Activated naive CD4-positive, alpha-beta T cell treated with anti-CD3 and anti-CD28 coated beads, Interleukin-2, amount 10 ng/mL, durations not matched to agents 7 days and 5 days (primary cell): ENCODE results near the gene TRIM44.
"Not testable (repeated sequence)": the region's sequence is repeated elsewhere in the genome, so short reads cannot be mapped to it uniquely, and the experiment has no call there.

Experiments
- CTCF ChIA-PET: fragments of 350-600 bp; sonication (Branson Sonifier 250); formaldehyde crosslinking; loops from one replicate; lab custom pipeline; 2021; ENCODE audit warnings: antibody characterized with exemption; lab: Charles Lee
- DNase-seq: peaks from one replicate; pipeline ENCODE4 v3.0.0-alpha.2; 2020
- H3K27ac Mint-ChIP-seq: one replicate; pipeline ENCODE4 v1.8.0; 2021; ENCODE audit warnings: mild to moderate bottlenecking, moderate library complexity, mixed read lengths
- H3K27me3 Mint-ChIP-seq: one replicate; pipeline ENCODE4 v1.8.0; 2021; ENCODE audit warnings: mild to moderate bottlenecking, mixed read lengths
- H3K36me3 Mint-ChIP-seq: one replicate; pipeline ENCODE4 v1.8.0; 2021; ENCODE audit warnings: mixed read lengths
- H3K4me1 Mint-ChIP-seq: one replicate; pipeline ENCODE4 v1.8.0; 2021; ENCODE audit warnings: mixed read lengths
- H3K4me3 Mint-ChIP-seq: one replicate; pipeline ENCODE4 v1.8.0; 2021; ENCODE audit warnings: mild to moderate bottlenecking, moderate library complexity, mixed read lengths
- H3K9me3 Mint-ChIP-seq: one replicate; pipeline ENCODE4 v1.8.0; 2021; ENCODE audit warnings: mixed read lengths

Gene TRIM44

GRCh38 chr11:35702126-35702525 lies 39.6 kb downstream of the TRIM44 start:
- peaks cover 10% of the 10 kb centered on the region for H3K36me3 Mint-ChIP-seq
- no peak overlapping the region for H3K4me3 Mint-ChIP-seq
- no peaks in the 10 kb centered on the region for H3K4me1 Mint-ChIP-seq
- no peaks in the 10 kb centered on the region for H3K27me3 Mint-ChIP-seq
- H3K9me3 Mint-ChIP-seq = peaks cover 14% of the 10 kb centered on the region
- CTCF ChIA-PET = no interaction called here
- no peak for DNase-seq
- H3K27ac Mint-ChIP-seq = no peak overlapping the region

DNA sequence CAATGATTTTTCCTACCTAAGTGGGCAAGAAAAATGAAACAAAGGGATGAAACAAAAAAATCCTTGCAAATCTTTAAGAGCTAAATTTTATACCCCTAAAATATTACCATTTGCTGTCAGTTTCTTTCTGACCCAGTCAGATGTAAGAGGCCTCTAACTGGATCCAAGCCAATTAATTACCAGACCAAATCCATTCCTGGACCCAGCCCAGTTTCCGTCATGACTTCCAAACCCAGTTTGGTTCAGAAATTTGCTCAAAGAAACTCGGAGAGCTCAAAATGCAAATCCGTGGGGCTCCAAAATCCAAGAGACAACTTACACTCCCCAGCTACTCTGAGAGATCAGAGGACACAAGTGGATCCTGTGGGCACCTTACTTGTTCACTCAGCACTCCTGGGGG lies 46.8 kb downstream of the TRIM44 start:
- CTCF ChIA-PET = no interaction called here

GRCh38 chr11:35711173-35711910 lies 48.8 kb downstream of the TRIM44 start:
- H3K27me3 Mint-ChIP-seq = no peaks in the 10 kb centered on the region
- CTCF ChIA-PET = no interaction called here
- H3K9me3 Mint-ChIP-seq = peaks cover 12% of the 10 kb centered on the region
- H3K4me3 Mint-ChIP-seq = no peak overlapping the region
- H3K27ac Mint-ChIP-seq = no peak overlapping the region
- peaks cover 7% of the 10 kb centered on the region for H3K4me1 Mint-ChIP-seq
- DNase-seq = no peak
- peaks cover 6% of the 10 kb centered on the region for H3K36me3 Mint-ChIP-seq

More for the DNA sequence above, 46.8 kb downstream of the TRIM44 start:
- Mint-ChIP-seq H3K9me3 (peaks cover 6% of the 10 kb centered on the region), H3K27me3 (no peaks in the 10 kb centered on the region), H3K36me3 (peaks cover 1% of the 10 kb centered on the region), H3K4me3 (no peak overlapping the region), H3K4me1 (no peaks in the 10 kb centered on the region), H3K27ac (no peak overlapping the region)
- DNase-seq = no peak

- H3K27ac Mint-ChIP-seq = no peak overlapping the region
- CTCF ChIA-PET = no interaction called here
- H3K36me3 Mint-ChIP-seq = peaks cover 6% of the 10 kb centered on the region
- peaks cover 7% of the 10 kb centered on the region for H3K4me1 Mint-ChIP-seq
- no peak for DNase-seq
- H3K9me3 Mint-ChIP-seq = peaks cover 12% of the 10 kb centered on the region
- H3K27me3 Mint-ChIP-seq = no peaks in the 10 kb centered on the region
- H3K4me3 Mint-ChIP-seq = no peak overlapping the region
Observed at GRCh38 chr11:35711924-35712323, 49.3 kb downstream of the TRIM44 start.

DNA sequence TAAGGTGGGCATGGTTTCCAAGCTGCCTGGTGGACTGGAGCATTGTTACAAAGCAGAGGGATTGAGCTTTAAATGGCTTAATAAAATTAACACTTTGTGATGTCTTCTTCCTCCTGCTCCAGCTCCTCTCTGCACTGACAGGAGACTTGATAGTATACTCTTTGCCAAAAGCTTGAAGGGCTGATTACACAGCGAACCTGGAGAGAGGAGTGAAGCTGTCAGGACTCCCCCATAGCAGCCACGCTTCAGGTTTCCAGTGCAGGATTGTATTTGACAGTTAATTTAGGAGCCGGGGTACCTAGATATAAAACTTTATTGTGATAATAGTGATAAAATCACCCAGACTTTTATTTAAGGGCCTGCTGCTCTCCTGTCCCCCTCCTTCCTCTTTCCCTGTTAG lies 50.0 kb downstream of the TRIM44 start:
- Mint-ChIP-seq H3K27ac (no peak overlapping the region), H3K4me1 (peaks cover 7% of the 10 kb centered on the region), H3K36me3 (peaks cover 6% of the 10 kb centered on the region), H3K27me3 (no peaks in the 10 kb centered on the region), H3K4me3 (no peak overlapping the region), H3K9me3 (peaks cover 12% of the 10 kb centered on the region)
- CTCF ChIA-PET = no interaction called here
- DNase-seq = no peak

DNA sequence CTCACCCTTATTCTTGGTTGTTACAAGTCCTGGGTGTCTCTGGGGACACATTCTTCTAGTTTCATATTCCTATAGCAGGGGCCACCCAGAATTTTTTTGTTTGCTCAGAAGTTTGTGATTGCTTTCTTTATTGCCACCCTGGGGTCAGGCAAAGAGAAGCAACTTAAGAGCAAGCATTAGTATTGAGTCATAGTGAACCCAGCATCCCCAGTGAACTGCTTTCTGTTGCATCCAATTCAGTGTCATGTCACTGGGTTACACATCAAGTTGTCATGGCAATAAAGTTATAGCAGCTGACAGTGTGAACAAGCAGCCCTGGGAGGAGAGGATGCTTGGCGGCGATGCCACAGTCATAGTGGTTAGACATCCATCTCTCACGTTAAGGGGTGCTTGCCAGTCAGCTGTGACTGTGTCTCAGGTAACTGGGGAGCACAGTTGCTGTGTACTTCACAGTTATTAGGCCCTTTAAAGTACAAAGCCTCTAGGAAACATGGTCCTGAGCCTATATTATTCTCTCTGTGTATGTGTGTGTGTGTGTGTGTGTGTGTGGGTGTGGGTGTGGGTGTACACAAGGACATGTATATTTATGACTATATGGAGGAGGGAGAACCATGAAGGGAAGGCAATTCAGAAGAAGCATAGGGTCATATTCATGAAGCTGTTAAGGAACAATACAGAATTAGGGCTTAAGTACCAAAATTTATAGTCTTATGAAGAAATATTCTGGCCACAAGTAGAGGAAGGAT lies 52.5 kb downstream of the TRIM44 start:
- peaks cover 6% of the 10 kb centered on the region for H3K36me3 Mint-ChIP-seq
- no peak overlapping the region for H3K4me3 Mint-ChIP-seq
- H3K4me1 Mint-ChIP-seq = peaks cover 7% of the 10 kb centered on the region
- no peak overlapping the region for H3K27ac Mint-ChIP-seq
- CTCF ChIA-PET = no interaction called here
- H3K27me3 Mint-ChIP-seq = no peaks in the 10 kb centered on the region
- peaks cover 12% of the 10 kb centered on the region for H3K9me3 Mint-ChIP-seq
- no peak for DNase-seq

DNA sequence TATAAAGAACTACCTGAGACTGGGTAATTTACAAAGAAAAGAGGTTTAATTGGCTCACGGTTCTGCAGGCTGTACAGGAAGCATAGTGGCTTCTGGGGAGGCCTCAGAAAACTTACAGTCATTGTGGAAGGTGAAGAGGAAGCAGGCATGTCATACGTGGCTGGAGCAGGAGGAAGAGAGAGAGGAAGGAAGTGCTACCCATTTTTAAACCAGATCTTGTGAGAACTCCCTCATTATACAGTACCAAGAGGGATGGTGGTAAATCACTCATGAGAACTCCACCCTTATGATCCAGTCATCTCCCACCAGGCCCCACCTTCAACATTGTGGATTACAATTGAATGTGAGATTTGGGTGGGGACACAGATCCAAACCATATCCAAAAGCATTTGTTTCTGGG lies 53.1 kb downstream of the TRIM44 start:
- not testable (repeated sequence) for H3K4me1 Mint-ChIP-seq, H3K27ac Mint-ChIP-seq, H3K4me3 Mint-ChIP-seq

GRCh38 chr11:35717043-35717442 lies 54.5 kb downstream of the TRIM44 start:
- H3K4me3 Mint-ChIP-seq = no peak overlapping the region
- CTCF ChIA-PET = no interaction called here
- DNase-seq = no peak
- peaks cover 6% of the 10 kb centered on the region for H3K36me3 Mint-ChIP-seq
- no peaks in the 10 kb centered on the region for H3K27me3 Mint-ChIP-seq
- peaks cover 12% of the 10 kb centered on the region for H3K9me3 Mint-ChIP-seq
- H3K4me1 Mint-ChIP-seq = peaks cover 7% of the 10 kb centered on the region
- no peak overlapping the region for H3K27ac Mint-ChIP-seq

More for the DNA sequence above, 53.1 kb downstream of the TRIM44 start:
- H3K36me3 Mint-ChIP-seq, DNase-seq, CTCF ChIA-PET, H3K27me3 Mint-ChIP-seq: not testable (repeated sequence)
- H3K9me3 Mint-ChIP-seq = peaks cover 12% of the 10 kb centered on the region

GRCh38 chr11:35717520-35717919 lies 54.9 kb downstream of the TRIM44 start:
- no peak overlapping the region for H3K4me3 Mint-ChIP-seq
- H3K4me1 Mint-ChIP-seq = peaks cover 7% of the 10 kb centered on the region
- no peak overlapping the region for H3K27ac Mint-ChIP-seq

GRCh38 chr11:35721651-35722282 lies 59.2 kb downstream of the TRIM44 start:
- H3K9me3 Mint-ChIP-seq = no peaks in the 10 kb centered on the region
- no peak overlapping the region for H3K27ac Mint-ChIP-seq
- no peaks in the 10 kb centered on the region for H3K27me3 Mint-ChIP-seq
- no peak for DNase-seq
- H3K36me3 Mint-ChIP-seq = peaks cover 11% of the 10 kb centered on the region
- CTCF ChIA-PET = no interaction called here
- no peaks in the 10 kb centered on the region for H3K4me1 Mint-ChIP-seq
- H3K4me3 Mint-ChIP-seq = no peak overlapping the region

More at GRCh38 chr11:35717520-35717919, 54.9 kb downstream of the TRIM44 start:
- peaks cover 6% of the 10 kb centered on the region for H3K36me3 Mint-ChIP-seq
- H3K9me3 Mint-ChIP-seq = peaks cover 12% of the 10 kb centered on the region
- CTCF ChIA-PET = interaction anchor here (0.6 kb wide), 1 partner anchor 84 kb away, joined by 3 read pairs; no protein-coding TSS in a partner anchor
- no peak for DNase-seq
- H3K27me3 Mint-ChIP-seq = no peaks in the 10 kb centered on the region

DNA sequence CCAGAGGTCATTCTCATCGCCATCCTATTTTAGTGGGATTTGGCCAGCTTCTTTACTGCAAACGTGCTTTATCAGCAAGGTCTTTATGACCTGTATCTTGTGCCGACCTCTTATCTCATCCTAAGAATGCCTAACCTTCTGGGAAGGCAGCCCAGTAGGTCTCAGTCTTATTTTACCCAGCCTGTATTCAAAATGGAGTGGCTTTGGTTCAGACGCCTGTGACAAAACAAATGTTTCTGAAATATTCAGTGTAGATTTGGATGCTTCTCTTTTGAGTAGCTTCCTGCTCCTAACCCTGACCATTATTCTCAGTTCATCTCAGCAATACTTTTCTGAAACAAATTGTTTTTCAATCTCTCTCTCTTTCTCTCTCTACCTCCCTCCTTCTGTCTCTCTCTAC lies 60.1 kb downstream of the TRIM44 start:
- Mint-ChIP-seq H3K4me1 (no peaks in the 10 kb centered on the region), H3K36me3 (peaks cover 17% of the 10 kb centered on the region), H3K27me3 (no peaks in the 10 kb centered on the region), H3K9me3 (no peaks in the 10 kb centered on the region), H3K27ac (no peak overlapping the region), H3K4me3 (no peak overlapping the region)
- CTCF ChIA-PET = no interaction called here
- no peak for DNase-seq

DNA sequence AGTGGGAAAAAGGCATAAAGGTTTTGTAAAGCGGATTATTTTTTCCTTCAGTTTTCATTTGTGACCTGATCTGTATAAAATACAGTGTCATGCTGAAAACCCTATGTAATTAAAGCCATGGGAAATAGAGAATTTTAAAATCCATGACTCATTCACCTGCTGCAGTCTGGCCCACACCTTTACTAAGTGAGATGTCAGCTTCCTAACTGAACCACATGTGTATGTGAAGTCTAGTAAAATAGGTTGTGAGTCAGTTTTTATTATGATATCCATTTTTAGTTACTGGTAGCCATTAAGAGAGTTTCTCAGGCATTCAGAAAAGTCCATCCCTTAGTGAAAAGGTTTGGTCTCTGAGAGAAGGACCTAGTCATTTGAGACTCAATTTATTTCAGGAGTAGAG lies 60.9 kb downstream of the TRIM44 start:
- Mint-ChIP-seq H3K27ac (no peak overlapping the region), H3K36me3 (peaks cover 17% of the 10 kb centered on the region), H3K9me3 (no peaks in the 10 kb centered on the region), H3K27me3 (no peaks in the 10 kb centered on the region), H3K4me1 (no peaks in the 10 kb centered on the region), H3K4me3 (no peak overlapping the region)
- no peak for DNase-seq
- CTCF ChIA-PET = no interaction called here

DNA sequence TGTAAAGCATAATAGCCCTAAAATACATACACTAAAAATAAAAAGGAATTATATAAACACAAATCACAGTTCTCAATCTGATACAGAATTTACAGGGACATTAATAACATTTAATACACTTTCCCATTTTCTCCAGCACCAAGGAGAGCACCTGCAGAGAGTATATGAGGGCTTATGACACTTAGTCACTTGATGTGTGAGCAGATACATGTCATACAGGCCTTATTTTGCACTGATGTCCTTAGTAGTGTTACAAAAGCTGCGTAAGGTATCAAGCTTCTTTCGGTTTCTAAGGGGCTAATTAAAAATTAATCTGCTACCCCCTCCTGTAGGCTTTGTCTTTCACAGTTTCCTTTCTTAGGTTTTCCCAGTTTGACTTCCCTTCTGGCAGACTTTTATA lies 61.3 kb downstream of the TRIM44 start:
- no peak overlapping the region for H3K27ac Mint-ChIP-seq
- no peaks in the 10 kb centered on the region for H3K4me1 Mint-ChIP-seq
- no peak overlapping the region for H3K4me3 Mint-ChIP-seq
- H3K36me3 Mint-ChIP-seq = peaks cover 21% of the 10 kb centered on the region
- no peaks in the 10 kb centered on the region for H3K27me3 Mint-ChIP-seq
- no peak for DNase-seq
- no peaks in the 10 kb centered on the region for H3K9me3 Mint-ChIP-seq
- CTCF ChIA-PET = no interaction called here

- CTCF ChIA-PET = no interaction called here
- H3K27ac Mint-ChIP-seq = no peak overlapping the region
- no peak for DNase-seq
- H3K4me3 Mint-ChIP-seq = no peak overlapping the region
- H3K36me3 Mint-ChIP-seq = peaks cover 32% of the 10 kb centered on the region
- H3K9me3 Mint-ChIP-seq = peaks cover 5% of the 10 kb centered on the region
- H3K27me3 Mint-ChIP-seq = no peaks in the 10 kb centered on the region
- no peaks in the 10 kb centered on the region for H3K4me1 Mint-ChIP-seq
Observed at GRCh38 chr11:35725885-35726284, 63.3 kb downstream of the TRIM44 start.
